ENCODE results near the gene GRIK1.

GRIK1 gene

DNA sequence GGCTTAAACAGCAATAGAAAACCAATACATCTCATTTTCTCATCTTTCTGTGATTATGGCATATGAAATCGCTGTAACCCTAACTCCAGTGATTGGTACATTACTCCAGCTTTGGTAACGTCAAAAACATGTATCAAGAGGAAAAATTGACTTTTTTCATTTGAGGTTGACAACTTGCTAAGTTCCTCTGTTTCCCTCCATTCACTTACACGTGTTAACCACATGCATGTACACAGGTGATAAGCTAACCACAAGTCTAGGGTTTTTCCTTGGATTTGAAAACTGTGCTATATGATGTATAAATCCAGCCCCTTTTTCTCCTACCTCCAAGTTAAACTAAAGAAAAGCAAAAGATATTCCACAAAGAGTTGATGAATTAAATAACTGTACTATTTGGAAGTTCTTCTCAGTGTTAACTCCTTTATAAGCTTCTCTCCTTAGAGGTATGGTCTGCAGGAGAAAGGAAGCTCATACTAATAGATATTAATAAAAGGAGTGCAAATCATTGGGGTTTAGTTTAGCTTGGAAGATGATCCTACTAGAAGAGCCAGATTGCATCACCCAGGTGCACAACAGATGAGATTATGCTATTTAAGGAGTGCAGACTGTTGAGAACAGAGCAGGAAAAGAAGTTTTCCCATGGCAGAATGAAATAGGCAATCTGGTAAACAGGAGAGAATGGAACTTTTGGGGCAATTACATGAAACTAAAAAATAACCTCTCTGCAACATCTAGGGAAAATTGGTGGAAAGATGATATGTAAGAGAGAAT is 277.9 kb downstream of the GRIK1 start:
- no peak for DNase-seq

- DNase-seq: no peak
Observed at GRCh38 chr21:29660047-29660720, 279.6 kb downstream of the GRIK1 start.

GRCh38 chr21:29658934-29659203 is 280.9 kb downstream of the GRIK1 start:
- no peak for DNase-seq

- no peak for DNase-seq
Observed at GRCh38 chr21:29658177-29658933, 281.4 kb downstream of the GRIK1 start.

DNA sequence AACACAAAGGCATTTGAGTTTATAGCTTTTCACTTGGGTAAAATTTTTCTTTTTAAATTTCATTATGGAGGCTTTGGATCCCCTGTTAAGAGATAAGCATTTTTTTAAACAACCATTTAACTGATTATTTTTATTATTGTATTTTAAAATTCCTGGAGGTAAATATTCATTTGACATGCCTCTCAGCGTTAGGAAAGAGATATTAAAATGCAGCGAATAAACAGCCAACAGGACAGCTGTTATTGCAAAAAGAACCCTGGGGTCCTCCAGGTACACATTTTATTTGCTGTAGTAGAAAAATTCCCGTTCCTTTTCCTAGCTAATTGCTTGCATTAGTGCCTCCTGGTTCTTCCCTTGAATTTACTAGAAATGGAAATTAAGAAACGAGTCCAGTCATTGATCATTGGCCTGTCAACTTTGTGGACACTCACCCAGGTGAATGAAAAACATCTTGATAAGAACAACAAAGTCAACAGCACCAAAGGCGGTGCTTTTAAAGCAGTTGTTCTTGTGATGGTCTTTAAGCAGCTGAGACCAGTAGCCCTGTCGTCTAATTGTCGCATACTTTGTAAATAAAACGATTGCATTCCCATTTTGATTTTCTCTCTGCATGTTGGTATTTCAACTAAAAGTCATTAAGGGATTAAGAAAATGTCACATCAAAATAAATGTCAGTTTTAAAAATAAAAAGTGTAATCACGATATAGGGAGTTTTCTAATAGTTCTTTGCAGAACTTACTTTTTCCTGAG is 282.4 kb downstream of the GRIK1 start:
- no peak for DNase-seq

- peak; percentile 60 for DNase-seq
Observed at GRCh38 chr21:29656504-29657239, 283.1 kb downstream of the GRIK1 start.

DNA sequence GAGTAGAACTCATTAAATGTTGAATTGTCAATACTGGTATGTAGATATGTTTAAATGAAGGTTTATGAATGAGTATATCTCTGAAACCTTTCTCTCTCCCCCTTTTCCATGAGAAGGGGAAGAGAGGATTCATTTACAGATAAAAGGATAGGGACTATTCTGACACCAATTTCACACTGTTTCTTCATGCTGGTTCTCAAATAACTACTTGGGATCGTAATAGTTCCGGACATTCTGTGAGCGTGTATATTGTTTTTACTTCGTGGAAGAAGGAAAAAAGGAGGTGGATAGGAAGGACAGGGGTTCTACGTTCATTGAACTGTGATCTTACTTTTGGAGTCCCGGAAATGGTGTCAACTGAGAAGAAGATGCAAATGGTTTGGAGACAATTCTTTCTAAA is 284.2 kb downstream of the GRIK1 start:
- DNase-seq: no peak

DNA sequence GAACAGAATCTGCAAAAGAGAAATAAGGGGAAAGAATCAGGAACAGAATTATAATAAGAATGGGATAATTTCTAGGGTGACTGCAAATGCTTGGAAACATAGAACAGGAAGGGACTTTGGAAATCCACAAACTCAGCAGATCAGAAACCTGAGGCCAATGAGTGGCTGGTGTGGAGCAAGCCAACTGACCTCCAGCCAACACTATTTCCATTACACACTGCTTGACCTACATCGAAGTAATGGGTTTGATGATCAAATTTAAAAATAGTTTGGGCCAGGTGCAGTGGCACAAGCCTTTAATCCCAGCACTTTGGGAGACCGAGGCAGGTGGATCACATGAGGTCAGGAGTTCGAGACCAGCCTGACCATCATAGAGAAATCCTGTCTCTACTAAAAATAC is 284.9 kb downstream of the GRIK1 start:
- DNase-seq: no peak

DNA sequence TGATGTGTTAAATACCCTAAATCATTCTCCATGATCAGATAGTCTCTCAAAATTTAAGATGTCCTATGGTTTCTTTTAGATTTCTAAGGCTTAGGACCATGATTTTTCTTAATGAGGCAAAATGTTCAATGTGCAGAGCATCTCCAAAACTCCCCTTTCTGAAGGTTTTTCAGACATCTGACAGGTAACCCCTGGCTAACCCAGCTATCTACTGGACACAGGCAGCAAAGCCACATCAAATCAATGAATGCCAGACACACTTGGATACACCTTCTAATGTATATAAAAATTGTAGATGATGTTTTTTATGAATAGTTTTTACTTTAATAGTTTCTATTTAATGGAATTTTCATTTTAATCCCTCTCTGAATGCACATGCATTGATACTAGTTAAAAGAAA is 285.6 kb downstream of the GRIK1 start:
- DNase-seq: no peak

DNA sequence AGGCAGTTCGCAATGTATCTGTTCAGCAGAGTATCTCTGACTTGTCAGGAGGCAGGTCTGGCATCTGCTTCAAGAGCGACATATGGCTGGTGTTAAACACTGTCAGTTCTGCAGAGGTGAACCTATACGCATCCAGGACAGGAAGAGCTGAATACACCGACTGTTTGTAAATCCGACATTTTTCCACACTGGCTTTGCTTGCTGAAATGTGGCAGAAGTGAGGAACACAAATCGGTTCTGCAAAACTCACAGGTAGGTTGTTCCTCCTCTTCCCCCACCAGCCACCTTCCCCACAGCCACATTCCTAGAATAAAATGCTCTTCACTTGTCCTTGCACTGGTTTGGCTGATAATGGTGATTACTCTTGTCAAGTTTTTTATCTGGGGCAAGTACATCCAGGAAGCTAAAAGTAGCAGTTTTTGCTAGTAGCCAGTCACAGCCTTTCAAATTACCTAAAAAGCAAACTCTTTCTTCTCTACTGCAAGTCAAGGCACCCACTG is 289.2 kb downstream of the GRIK1 start:
- DNase-seq: no peak

DNA sequence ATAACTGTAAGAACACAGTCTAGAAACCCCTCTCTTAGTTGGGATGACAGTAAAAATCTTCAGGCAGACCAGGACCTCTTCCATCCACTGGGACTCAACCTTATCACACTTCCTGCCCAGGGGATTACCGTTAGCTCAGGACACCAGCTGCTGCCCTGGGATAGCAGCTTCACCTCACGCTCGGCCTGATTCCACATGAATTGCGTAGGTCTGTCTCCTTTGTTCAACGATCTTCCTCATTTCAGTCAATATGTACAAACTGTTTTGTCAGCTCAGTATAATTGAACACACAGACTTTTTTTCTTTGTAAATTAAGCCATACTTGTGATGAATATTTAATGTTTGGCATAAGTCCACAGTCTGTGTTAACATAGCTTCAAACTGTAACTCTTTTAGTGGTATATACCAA is 290.4 kb downstream of the GRIK1 start:
- no peak for DNase-seq

DNA sequence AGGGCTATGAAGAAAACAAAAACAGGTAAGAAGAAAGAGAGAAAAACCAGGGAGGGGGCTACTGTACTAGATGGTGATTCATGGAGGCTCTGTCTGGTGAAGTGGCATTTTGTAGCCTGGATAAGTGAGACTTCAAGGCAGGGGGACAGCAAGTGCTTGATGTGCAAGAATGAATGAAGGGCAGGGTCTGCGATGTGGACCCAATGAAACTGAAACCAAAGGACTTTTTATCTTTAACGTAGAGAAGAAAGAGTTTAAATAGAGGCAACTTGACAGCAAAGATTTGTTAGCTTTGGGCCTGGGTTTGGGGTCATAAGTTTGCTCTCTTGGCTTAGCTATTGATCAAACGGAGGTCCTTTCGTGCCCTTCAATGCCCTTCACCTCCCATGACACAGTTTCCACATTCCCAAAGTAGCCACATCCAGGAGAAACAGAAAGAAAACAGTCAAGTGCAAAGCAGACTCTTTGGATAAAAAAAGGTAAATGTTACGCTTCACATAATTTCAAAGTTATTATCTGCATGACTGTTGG is 291.0 kb downstream of the GRIK1 start:
- DNase-seq: no peak

- DNase-seq: no peak
Observed at GRCh38 chr21:29647353-29647781, 292.4 kb downstream of the GRIK1 start.

DNA sequence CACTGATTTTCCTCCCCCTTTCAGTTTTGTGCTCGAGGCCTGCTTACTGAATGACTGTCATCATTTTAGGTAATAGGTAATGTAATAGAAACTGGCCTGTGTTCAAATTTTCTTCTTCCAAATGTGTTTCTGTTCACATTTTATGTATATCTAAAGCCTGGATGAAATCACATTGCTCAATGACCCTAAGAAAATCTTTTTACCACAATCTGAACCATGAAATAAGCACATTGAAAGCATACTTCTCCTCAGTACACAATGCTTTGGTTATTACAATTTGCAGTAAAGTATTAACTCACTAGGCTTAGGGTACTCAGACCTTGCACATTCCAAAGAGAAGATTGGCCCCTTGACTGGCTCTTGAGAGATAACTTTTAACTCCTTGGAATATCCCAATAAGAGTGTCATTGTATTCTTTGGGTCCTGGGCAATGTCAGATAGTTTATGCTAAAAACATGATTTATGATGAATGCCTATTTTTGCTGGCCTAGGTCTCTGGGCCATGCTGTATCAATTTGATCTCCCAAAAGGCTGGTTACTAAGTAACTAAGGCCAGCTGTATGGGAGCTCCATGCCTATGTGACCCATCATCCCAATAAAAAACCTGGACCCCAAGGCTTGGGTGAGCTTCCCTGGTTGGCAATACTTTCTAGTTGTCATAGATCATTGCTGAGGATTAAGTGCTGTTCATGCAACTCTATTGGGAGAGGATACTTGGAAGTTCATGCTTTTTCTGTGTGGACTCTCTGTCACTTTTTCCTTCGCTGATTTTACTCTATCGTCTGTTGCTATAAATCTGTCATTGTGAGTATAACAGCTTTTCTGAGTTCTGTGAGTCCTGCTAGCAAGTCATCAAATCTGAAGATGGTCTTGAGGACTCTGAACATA is 293.9 kb downstream of the GRIK1 start:
- no peak for DNase-seq

- DNase-seq: no peak
Observed at GRCh38 chr21:29643289-29643688, 296.5 kb downstream of the GRIK1 start.

DNA sequence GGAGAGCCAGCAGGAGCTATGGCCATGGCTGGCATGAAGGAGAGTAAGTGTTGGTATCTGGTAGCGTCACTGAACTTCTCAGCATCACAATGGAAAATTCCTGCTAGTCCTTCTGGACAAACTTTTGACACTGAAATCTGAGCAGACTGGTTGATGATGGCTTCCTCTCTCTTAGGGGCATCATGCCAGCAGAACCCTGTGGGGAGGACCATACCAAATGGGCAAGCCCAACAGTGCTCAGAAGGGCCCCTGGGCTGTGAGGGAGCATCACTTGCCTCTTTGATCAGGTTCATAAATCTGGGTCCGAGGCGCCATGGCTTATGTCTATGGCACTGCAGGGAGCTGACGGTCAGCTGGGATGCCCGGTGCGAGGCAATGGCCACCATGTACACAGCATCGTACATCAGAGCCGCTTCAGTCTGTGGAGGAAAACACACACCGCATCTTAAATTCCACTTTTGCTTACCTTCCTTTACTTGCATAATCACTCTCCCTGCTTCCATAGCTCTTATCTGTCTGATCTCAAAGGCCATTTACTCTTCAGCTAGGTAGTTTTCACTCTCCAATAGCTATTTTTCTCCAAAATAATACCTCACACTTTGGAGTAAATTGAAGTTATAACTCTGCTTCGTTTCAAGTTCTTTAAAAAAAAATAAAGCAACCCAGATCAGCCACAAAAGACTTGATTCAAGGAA is 297.1 kb downstream of the GRIK1 start:
- DNase-seq: no peak

- no peak for DNase-seq
Observed at GRCh38 chr21:29641635-29642550, 297.9 kb downstream of the GRIK1 start.

DNA sequence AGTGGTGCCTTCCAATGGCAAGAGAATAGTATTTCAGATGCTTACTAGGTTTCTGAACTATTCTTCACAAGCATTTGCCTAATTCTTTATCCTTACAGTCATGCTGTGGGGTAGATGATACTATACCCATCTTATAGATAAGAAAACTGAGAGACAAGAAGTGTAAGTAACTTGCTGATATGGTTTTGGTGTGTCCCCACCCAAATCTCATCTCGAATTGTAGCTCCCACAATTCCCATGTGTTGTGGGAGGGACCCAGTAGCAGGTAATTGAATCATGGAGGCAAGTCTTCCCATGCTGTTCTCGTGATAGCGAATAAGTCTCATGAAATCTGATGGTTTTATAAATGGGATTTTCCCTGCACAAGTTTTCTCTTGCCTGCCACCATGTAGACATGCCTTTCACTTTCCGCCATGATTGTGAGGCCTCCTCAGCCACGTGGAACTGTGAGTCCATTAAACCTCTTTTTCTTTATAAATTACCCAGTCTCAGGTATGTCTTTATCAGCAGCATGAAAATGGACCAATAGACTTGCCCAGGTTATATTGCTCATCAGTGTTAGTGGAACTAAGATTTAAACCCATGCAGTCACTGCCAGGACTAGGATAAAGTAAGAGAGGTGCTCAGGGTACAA is 298.7 kb downstream of the GRIK1 start:
- DNase-seq: no peak

- DNase-seq: no peak
Observed at GRCh38 chr21:29640080-29640508, 299.7 kb downstream of the GRIK1 start.

Data from SIG-M5 (cell line).